Muscle layer of colon (tissue), 2 donors: ENCODE measurements around the gene CHD6.

ENCODE experiments used
- H3K27ac ChIP-seq: one replicate; pipeline ENCODE4 v1.7.0; 2013; ENCODE audit warnings: low read depth, mild to moderate bottlenecking, low read length, moderate library complexity
- H3K27me3 ChIP-seq, 2 donors: one replicate each; pipeline ENCODE4 v1.7.0; 2013; ENCODE audit warnings: low read length in 2 of 2, mild to moderate bottlenecking in 2 of 2; ENCODE audit not compliant: insufficient read depth in 2 of 2, control insufficient read depth in 1 of 2
- H3K36me3 ChIP-seq: one replicate; pipeline ENCODE4 v1.7.0; 2013; ENCODE audit warnings: mild to moderate bottlenecking, low read length; ENCODE audit not compliant: insufficient read depth
- H3K4me1 ChIP-seq: one replicate; pipeline ENCODE4 v1.7.0; 2013; ENCODE audit warnings: mild to moderate bottlenecking, low read length; ENCODE audit not compliant: insufficient read depth
- H3K4me3 ChIP-seq, 2 donors: one replicate each; pipeline ENCODE4 v1.7.0; 2013; ENCODE audit warnings: low read length in 2 of 2, low read depth in 1 of 2, mild to moderate bottlenecking in 1 of 2, moderate library complexity in 1 of 2
- H3K9ac ChIP-seq: one replicate; pipeline ENCODE4 v1.7.0; 2013; ENCODE audit warnings: low read length
- H3K9me3 ChIP-seq: one replicate; pipeline ENCODE4 v1.7.0; 2013; ENCODE audit warnings: mild to moderate bottlenecking, low read length
- donor health status: abdominal sarcoma.
- donor health status: Adenocarcinoma of cecum.

Gene CHD6

GRCh38 chr20:41601742-41602141, 16.4 kb downstream of the CHD6 start:
- no peak overlapping the region for H3K9ac ChIP-seq

GRCh38 chr20:41600926-41601631, 17.1 kb downstream of the CHD6 start:
- H3K9ac ChIP-seq: no peak overlapping the region
- H3K4me3 ChIP-seq: no peak overlapping the region
- no peaks in the 10 kb centered on the region for H3K4me1 ChIP-seq
- peaks cover 8% of the 10 kb centered on the region for H3K9me3 ChIP-seq
- H3K36me3 ChIP-seq: no peaks in the 10 kb centered on the region
- no peaks in the 10 kb centered on the region for H3K27me3 ChIP-seq
- no peak overlapping the region for H3K27ac ChIP-seq

More at GRCh38 chr20:41601742-41602141, 16.4 kb downstream of the CHD6 start:
- H3K27ac ChIP-seq: no peak overlapping the region
- H3K4me3 ChIP-seq: no peak overlapping the region
- no peaks in the 10 kb centered on the region for H3K36me3 ChIP-seq
- H3K4me1 ChIP-seq: no peaks in the 10 kb centered on the region
- no peaks in the 10 kb centered on the region for H3K27me3 ChIP-seq
- peaks cover 8% of the 10 kb centered on the region for H3K9me3 ChIP-seq

GRCh38 chr20:41599699-41600104, 18.5 kb downstream of the CHD6 start:
- Histone ChIP-seq H3K36me3 (no peaks in the 10 kb centered on the region), H3K27ac (no peak overlapping the region), H3K4me1 (no peaks in the 10 kb centered on the region), H3K27me3 (no peaks in the 10 kb centered on the region), H3K9ac (no peak overlapping the region), H3K9me3 (peaks cover 8% of the 10 kb centered on the region), H3K4me3 (no peak overlapping the region)

GRCh38 chr20:41598719-41599118, 19.5 kb downstream of the CHD6 start:
- no peak overlapping the region for H3K9ac ChIP-seq
- no peak overlapping the region for H3K4me3 ChIP-seq
- peaks cover 8% of the 10 kb centered on the region for H3K9me3 ChIP-seq
- H3K36me3 ChIP-seq: no peaks in the 10 kb centered on the region
- no peaks in the 10 kb centered on the region for H3K4me1 ChIP-seq
- H3K27me3 ChIP-seq: no peaks in the 10 kb centered on the region
- H3K27ac ChIP-seq: no peak overlapping the region

DNA sequence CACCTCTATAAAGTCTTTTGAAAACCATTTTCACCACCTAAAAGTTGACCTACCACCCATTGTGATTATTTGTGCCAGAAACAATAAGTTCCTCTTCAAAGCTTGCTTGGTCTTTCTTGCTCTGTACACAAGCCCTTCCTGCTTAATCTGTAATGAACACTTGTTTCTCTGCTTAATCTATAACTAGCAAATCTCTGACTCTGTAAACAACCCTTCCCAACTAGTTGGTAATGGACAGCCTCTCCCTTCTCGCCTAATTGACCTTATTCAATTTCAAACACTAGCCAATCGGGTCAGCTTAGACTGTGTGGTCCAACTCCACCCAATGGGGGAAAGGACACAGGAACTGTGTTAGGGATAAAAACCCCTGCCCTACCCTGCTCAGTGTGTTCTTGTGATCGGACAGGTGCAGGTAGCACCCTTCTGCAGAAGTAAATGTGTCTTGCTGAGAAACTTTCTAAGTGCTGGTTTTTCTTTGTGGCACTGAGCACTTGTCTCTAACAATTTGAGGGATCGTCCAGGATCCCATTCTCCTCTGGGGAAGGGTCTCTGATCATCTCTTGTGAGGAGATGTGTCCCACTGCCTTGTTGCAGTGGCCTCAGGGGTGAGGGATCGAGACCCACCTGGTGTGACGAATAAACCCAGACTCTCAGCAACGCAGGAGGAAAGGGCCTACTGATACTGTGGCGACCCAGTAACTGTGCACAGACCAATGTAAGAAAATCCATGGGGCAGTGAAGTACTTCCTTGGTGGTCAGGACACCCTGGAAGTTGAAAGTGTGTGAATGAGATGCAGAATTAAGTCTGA, 23.5 kb downstream of the CHD6 start:
- no peak overlapping the region for H3K27ac ChIP-seq
- no peak overlapping the region for H3K9ac ChIP-seq
- peaks cover 6% of the 10 kb centered on the region for H3K4me1 ChIP-seq
- no peaks in the 10 kb centered on the region for H3K27me3 ChIP-seq
- H3K9me3 ChIP-seq: peaks cover 2% of the 10 kb centered on the region
- no peaks in the 10 kb centered on the region for H3K36me3 ChIP-seq
- H3K4me3 ChIP-seq: no peak overlapping the region

DNA sequence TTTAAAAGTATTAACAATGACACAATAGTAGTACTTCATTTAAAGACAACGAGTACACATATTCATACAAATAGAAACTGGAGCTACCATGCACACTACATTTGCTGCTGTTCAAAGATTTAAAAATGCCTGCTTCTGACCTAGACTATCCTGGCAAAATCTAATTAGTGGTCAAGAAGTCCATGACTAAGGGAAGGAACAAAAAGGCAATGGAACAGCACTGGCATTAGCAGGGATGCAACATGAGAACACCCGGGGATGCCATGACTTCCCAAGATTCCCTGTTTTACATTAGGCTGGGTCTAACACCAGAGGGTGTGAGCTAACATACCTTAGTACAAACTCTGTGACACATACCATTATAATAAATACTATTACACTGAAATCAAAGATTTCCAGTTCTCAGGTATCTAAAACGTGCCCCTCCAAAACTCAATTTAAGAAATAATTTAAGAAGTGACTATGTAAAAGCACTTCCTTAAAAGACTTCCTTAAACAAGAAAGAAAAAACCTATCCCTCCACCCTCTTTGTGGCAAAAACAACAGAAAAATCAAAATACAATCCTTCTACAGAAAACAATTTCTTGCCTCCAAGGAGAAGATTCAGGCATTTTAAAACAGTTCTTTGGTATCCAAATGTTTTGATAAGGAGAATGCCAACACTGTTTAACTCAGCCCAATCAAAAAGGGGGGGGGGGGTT, 25.5 kb downstream of the CHD6 start:
- H3K4me1 ChIP-seq: peaks cover 6% of the 10 kb centered on the region
- no peak overlapping the region for H3K27ac ChIP-seq
- no peaks in the 10 kb centered on the region for H3K36me3 ChIP-seq
- no peak overlapping the region for H3K4me3 ChIP-seq
- no peaks in the 10 kb centered on the region for H3K9me3 ChIP-seq
- H3K27me3 ChIP-seq: no peaks in the 10 kb centered on the region
- no peak overlapping the region for H3K9ac ChIP-seq

GRCh38 chr20:41587956-41588355, 30.2 kb downstream of the CHD6 start:
- H3K9ac ChIP-seq: no peak overlapping the region
- no peaks in the 10 kb centered on the region for H3K36me3 ChIP-seq
- no peaks in the 10 kb centered on the region for H3K27me3 ChIP-seq
- no peak overlapping the region for H3K4me3 ChIP-seq
- peaks cover 5% of the 10 kb centered on the region for H3K9me3 ChIP-seq
- H3K4me1 ChIP-seq: peaks cover under 1% of the 10 kb centered on the region
- H3K27ac ChIP-seq: no peak overlapping the region

DNA sequence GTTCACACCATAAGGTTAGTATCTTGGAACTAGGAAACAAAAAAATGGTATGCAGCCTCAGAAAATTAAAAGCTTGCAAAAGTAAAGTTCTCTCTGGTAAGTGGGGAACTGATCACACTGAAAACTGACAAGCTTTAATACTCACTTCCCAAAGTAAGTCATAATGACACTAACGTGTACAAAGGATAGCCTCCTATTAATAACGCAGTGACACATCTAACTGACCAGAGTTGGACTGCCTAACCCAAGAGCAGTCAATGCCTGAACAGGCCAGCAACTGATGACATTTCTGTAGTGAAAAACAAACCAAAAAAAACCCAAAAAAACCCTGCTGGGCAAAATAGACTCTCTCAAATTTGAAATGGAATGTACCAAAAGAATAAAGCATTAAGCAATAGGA, 30.7 kb downstream of the CHD6 start:
- Histone ChIP-seq H3K27ac (no peak overlapping the region), H3K9ac (no peak overlapping the region), H3K9me3 (peaks cover 5% of the 10 kb centered on the region), H3K4me1 (no peaks in the 10 kb centered on the region), H3K36me3 (no peaks in the 10 kb centered on the region), H3K4me3 (no peak overlapping the region), H3K27me3 (no peaks in the 10 kb centered on the region)

DNA sequence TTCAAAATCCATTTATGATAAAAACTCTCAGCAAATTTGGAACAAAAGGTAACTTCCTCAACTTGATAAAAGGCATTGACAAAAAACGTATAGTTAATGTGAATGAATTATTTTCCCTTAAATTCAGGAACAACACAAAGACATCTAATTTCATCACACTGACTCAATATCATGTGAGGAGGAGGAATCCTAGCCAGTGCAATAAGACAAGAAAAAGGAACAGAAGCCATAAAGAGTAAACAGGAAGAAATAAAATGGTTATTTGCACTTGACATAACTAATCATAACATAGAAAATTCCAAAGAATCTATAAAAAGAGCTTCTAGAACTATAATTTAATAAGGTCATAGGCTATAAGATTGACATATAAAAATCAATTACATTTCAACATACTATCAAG, 31.4 kb downstream of the CHD6 start:
- Histone ChIP-seq H3K9ac (no peak overlapping the region), H3K4me3 (no peak overlapping the region), H3K9me3 (peaks cover 5% of the 10 kb centered on the region), H3K36me3 (no peaks in the 10 kb centered on the region), H3K27me3 (no peaks in the 10 kb centered on the region), H3K27ac (no peak overlapping the region), H3K4me1 (no peaks in the 10 kb centered on the region)

- H3K27ac ChIP-seq: no peak overlapping the region
Measured at GRCh38 chr20:41580350-41580749, 37.8 kb downstream of the CHD6 start.

DNA sequence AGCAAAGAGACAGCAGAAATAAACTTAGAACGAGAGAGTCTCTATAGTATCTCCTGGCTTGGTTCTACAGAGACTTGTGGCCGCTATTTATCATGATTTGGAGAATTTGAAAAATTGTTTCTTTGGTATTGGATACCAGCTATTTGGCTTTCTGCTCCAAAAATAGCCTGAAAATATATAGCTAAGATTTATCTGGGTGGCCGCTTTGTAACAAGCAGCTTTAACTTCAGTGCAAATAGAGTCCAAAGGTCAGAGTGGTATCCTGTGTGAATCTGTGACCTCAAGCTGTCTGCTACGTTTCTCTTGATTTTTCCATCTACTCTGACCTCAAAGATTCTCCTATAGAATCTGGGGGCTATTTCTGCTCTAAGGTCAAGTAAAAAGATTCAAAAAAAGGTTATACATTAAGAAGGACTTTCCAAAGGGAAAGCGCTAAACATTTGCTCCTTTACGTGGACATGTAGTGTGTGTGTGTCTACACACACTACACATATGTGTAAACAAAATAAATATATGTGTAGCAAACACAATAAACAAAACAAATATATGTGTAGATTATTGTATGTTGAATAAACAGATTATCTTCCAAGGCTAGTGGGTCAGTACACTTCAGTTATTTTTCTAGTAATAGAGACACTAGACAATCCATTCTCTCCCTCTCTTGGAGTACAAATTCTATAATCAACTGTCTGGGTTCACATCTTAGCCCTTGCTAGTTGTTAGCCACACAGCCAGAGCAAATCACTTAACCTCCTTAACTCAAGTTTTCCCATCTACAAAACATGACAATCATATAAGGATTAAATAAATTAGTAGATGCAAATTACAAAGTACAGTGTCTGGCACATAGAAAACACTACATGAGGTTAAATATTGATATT, 40.8 kb downstream of the CHD6 start:
- H3K9me3 ChIP-seq: no peaks in the 10 kb centered on the region
- no peak overlapping the region for H3K4me3 ChIP-seq
- no peaks in the 10 kb centered on the region for H3K27me3 ChIP-seq
- peaks cover 37% of the 10 kb centered on the region for H3K4me1 ChIP-seq
- no peak overlapping the region for H3K9ac ChIP-seq
- no peak overlapping the region for H3K27ac ChIP-seq
- H3K36me3 ChIP-seq: no peaks in the 10 kb centered on the region

More at GRCh38 chr20:41580350-41580749, 37.8 kb downstream of the CHD6 start:
- H3K4me3 ChIP-seq: no peak overlapping the region
- no peaks in the 10 kb centered on the region for H3K9me3 ChIP-seq
- peaks cover 20% of the 10 kb centered on the region for H3K4me1 ChIP-seq
- no peaks in the 10 kb centered on the region for H3K27me3 ChIP-seq
- no peak overlapping the region for H3K9ac ChIP-seq
- H3K36me3 ChIP-seq: no peaks in the 10 kb centered on the region
